B cell (primary cell): ENCODE measurements around the gene ARHGAP6. TPM values are rescaled to one million over a fixed set of nuclear protein-coding genes. Genes with fewer than 3 reads are reported as not detected.

Experiments used
- ATAC-seq: fragments of 200-7000 bp; cut with Tn5 transposase; one replicate; pipeline ENCODE4 v1.10.0; 2021; ENCODE audit warnings: low read depth, mild to moderate bottlenecking, moderate number of reproducible peaks, moderate library complexity
- CTCF ChIA-PET: fragments of 350-600 bp; sonication (Branson Sonifier 250); formaldehyde crosslinking; loops from one replicate; lab custom pipeline; 2021; ENCODE audit warnings: antibody characterized with exemption, inconsistent platforms; lab: Charles Lee
- POLR2A ChIA-PET: fragments of 350-600 bp; sonication (Branson Sonifier 250); formaldehyde crosslinking; loops from one replicate; lab custom pipeline; 2021; ENCODE audit warnings: antibody characterized with exemption; lab: Charles Lee
- DNase-seq: peaks from one replicate; pipeline ENCODE4 v3.0.0; 2013
- H2AFZ ChIP-seq: 2 replicates; pipeline ENCODE4 v1.6.1; 2012; ENCODE audit warnings: mild to moderate bottlenecking, low read depth, low read length; ENCODE audit not compliant: insufficient read depth, poor library complexity, severe bottlenecking
- H3K27ac ChIP-seq, 2 donors: 1 replicate in 1 of 2; 2 replicates in 1 of 2; pipeline ENCODE4 v1.5.1; 2012 to 2013; ENCODE audit warnings: low read length in 2 of 2, mild to moderate bottlenecking in 2 of 2, moderate library complexity in 1 of 2
- H3K27me3 ChIP-seq, 4 experiments: fragments of 200-600 bp in 1 of 4; sonication (generic) in 1 of 4; replicated peaks in 1 of 4; 1 replicate in 2 of 4; 2 replicates in 2 of 4; pipeline versions ENCODE4 v1.6.1 to v1.7.0; 2013 to 2016; ENCODE audit warnings: low read length in 3 of 4, mild to moderate bottlenecking in 2 of 4, mixed read lengths in 1 of 4, moderate library complexity in 1 of 4; ENCODE audit not compliant: insufficient read depth in 4 of 4, control insufficient read depth in 3 of 4; ENCODE audit errors: control extremely low read depth in 1 of 4
- H3K36me3 ChIP-seq, 2 experiments: replicated peaks in 1 of 2; 1 replicate in 1 of 2; 2 replicates in 1 of 2; pipeline versions ENCODE4 v1.6.1 to v1.7.1; 2013; ENCODE audit warnings: low read length in 1 of 2; ENCODE audit not compliant: insufficient read depth in 2 of 2, control insufficient read depth in 1 of 2; ENCODE audit errors: control extremely low read depth in 1 of 2, extremely low read depth in 1 of 2
- H3K4me1 ChIP-seq, 2 donors: fragments of 200-600 bp in 1 of 2; sonication (generic) in 1 of 2; 1 replicate in 1 of 2; 2 replicates in 1 of 2; pipeline versions ENCODE4 v1.5.1 to v1.6.1; 2013 to 2017; ENCODE audit warnings: low read length in 2 of 2; ENCODE audit not compliant: control insufficient read depth in 2 of 2, insufficient read depth in 2 of 2
- H3K4me2 ChIP-seq: replicated peaks from 2 replicates; pipeline ENCODE3; 2012; ENCODE audit warnings: mild to moderate bottlenecking, low read depth, low read length; ENCODE audit not compliant: poor library complexity, severe bottlenecking
- H3K4me3 ChIP-seq, 5 experiments: fragments of 200-600 bp in 1 of 5; sonication (generic) in 1 of 5; 1 replicate in 3 of 5; 2 replicates in 2 of 5; pipeline versions ENCODE4 v1.5.1 to v1.7.0; 2011 to 2016; ENCODE audit warnings: low read length in 4 of 5, mild to moderate bottlenecking in 4 of 5, low read depth in 2 of 5, control low read depth in 1 of 5, moderate library complexity in 1 of 5; ENCODE audit not compliant: insufficient read depth in 1 of 5; ENCODE audit errors: control extremely low read depth in 1 of 5, extremely low read depth in 1 of 5
- H3K79me2 ChIP-seq: fragments of 200-600 bp; sonication (generic); one replicate; pipeline ENCODE4 v1.6.0; 2016; ENCODE audit warnings: low read length; ENCODE audit not compliant: control insufficient read depth, insufficient read depth
- H3K9ac ChIP-seq: fragments of 200-600 bp; sonication (generic); 2 replicates; pipeline ENCODE4 v1.6.1; 2017; ENCODE audit warnings: mild to moderate bottlenecking, low read length, moderate library complexity
- H3K9me3 ChIP-seq, 3 donors: one replicate each; pipeline versions ENCODE4 v1.6.1 to v1.7.1; 2013; ENCODE audit warnings: low read length in 2 of 3; ENCODE audit not compliant: control insufficient read depth in 2 of 3, insufficient read depth in 1 of 3; ENCODE audit errors: control extremely low read depth in 1 of 3
- H4K20me1 ChIP-seq: 2 replicates; pipeline ENCODE4 v1.6.0; 2012; ENCODE audit warnings: mild to moderate bottlenecking, low read length; ENCODE audit not compliant: insufficient read depth, control insufficient read depth, poor library complexity, severe bottlenecking
- H3K27ac Mint-ChIP-seq: one replicate; pipeline ENCODE4 v1.8.0; 2021; ENCODE audit warnings: mixed read lengths
- H3K27me3 Mint-ChIP-seq: one replicate; pipeline ENCODE4 v1.8.0; 2021; ENCODE audit warnings: mixed read lengths
- H3K4me1 Mint-ChIP-seq: one replicate; pipeline ENCODE4 v1.8.0; 2021; ENCODE audit warnings: mixed read lengths
- H3K4me3 Mint-ChIP-seq: one replicate; pipeline ENCODE4 v1.8.0; 2021; ENCODE audit warnings: mixed read lengths
- H3K9me3 Mint-ChIP-seq: one replicate; pipeline ENCODE4 v1.8.0; 2022; ENCODE audit warnings: mixed read lengths; ENCODE audit not compliant: insufficient read depth
- CTCF ChIP-seq: fragments of 200-600 bp; IDR thresholded peaks from one replicate; pipeline ENCODE4 v1.8.0; 2022; ENCODE audit warnings: antibody characterized with exemption, mild to moderate bottlenecking
- EZH2 ChIP-seq: IDR thresholded peaks from 2 replicates; pipeline ENCODE4 v1.6.1; 2012; ENCODE audit warnings: borderline replicate concordance, low read depth, mild to moderate bottlenecking, moderate library complexity, low read length; ENCODE audit not compliant: insufficient read depth, poor library complexity, severe bottlenecking
- WGBS: methylation state at CpG from one replicate; pipeline ENCODE4 v1.1.5; 2013; ENCODE audit warnings: missing lambda C conversion rate; ENCODE audit not compliant: insufficient coverage; 5-methylcytosine and 5-hydroxymethylcytosine counted together
- intact Hi-C: fragments of 100-400 bp; cut with micrococcal nuclease; formaldehyde crosslinking; loops from one replicate; pipeline ENCODE4 v1.10.0; 2022
- polyA plus RNA-seq: library from polyadenylated mRNA; depleted of rRNA; stranded (reverse); fragments of >200 nt; gene quantifications from 2 replicates; pipeline ENCODE4 v1.2.3, GENCODE V29; 2012
- total RNA-seq, 2 donors: library from RNA; stranded (reverse); fragments of 120-200 nt in 1 of 2; gene quantifications; 1 replicate in 1 of 2; 2 replicates in 1 of 2; pipeline versions ENCODE4 v1.2.3 to v1.2.4, GENCODE V29; 2013 to 2022

Gene ARHGAP6
- total and polyA plus RNA-seq, 2 donors (not counting 1 experiment from before 2014, with no cell fraction given): 1.6 to 2.6 TPM

GRCh38 chrX:11293113-11293512 is 372.6 kb downstream of the ARHGAP6 start, which contains the start of gene AMELX:
TSS of gene AMELX (plus strand) at chrX:11293413. CDS start at chrX:11294789, 1,376 bp downstream.
- WGBS: no CpG with 5 or more reads among the region's 2 CpGs
- intact Hi-C loops: no loop called here
- ChIA-PET CTCF (no interaction called here), POLR2A (no interaction called here)
- Mint-ChIP-seq H3K4me1 (no peaks in the 10 kb centered on the region), H3K27me3 (peaks cover 7% of the 10 kb centered on the region), H3K27ac (no peak within 1 kb of the TSS), H3K4me3 (no peak within 1 kb of the TSS), H3K9me3 (no peaks in the 10 kb centered on the region)
- no peak within 1 kb of the TSS for H3K4me3 ChIP-seq
- no peaks in the 10 kb centered on the region for H3K4me1 ChIP-seq
- H3K79me2 ChIP-seq: no peaks in the 10 kb centered on the region
- no peak for ATAC-seq
- H3K9me3 ChIP-seq: no peaks in the 10 kb centered on the region
- TF ChIP-seq EZH2 (no peak), CTCF (no peak)
- H3K4me2 ChIP-seq: no peak within 1 kb of the TSS
- DNase-seq: no peak
- no peak within 1 kb of the TSS for H2AFZ ChIP-seq
- H3K9ac ChIP-seq: no peak within 1 kb of the TSS
- H3K27me3 ChIP-seq: no peaks in the 10 kb centered on the region
- no peak within 1 kb of the TSS for H3K27ac ChIP-seq
- H3K36me3 ChIP-seq: no peaks in the 10 kb centered on the region
- no peaks in the 10 kb centered on the region for H4K20me1 ChIP-seq

- no peaks in the 10 kb centered on the region for H3K36me3 ChIP-seq
- H3K4me2 ChIP-seq: no peak overlapping the region
- Mint-ChIP-seq H3K27ac (no peak overlapping the region), H3K4me3 (no peak overlapping the region), H3K27me3 (peaks cover 6% of the 10 kb centered on the region), H3K9me3 (no peaks in the 10 kb centered on the region), H3K4me1 (no peaks in the 10 kb centered on the region)
- CTCF ChIA-PET: interaction anchor here (0.7 kb wide), 1 partner anchor 15 kb away, joined by 3 read pairs; no protein-coding TSS in a partner anchor
- no peaks in the 10 kb centered on the region for H3K9me3 ChIP-seq
- no peak overlapping the region for H3K4me3 ChIP-seq
- intact Hi-C loops: no loop called here
- no peak overlapping the region for H3K9ac ChIP-seq
- H3K27me3 ChIP-seq: no peaks in the 10 kb centered on the region
- ATAC-seq (no peak), DNase-seq (no peak)
- H2AFZ ChIP-seq: no peak overlapping the region
- 40% methylated on average over 1 of the region's 8 CpGs for WGBS
- POLR2A ChIA-PET: no interaction called here
- no peak for TF ChIP-seq CTCF
- no peak for TF ChIP-seq EZH2
- no peaks in the 10 kb centered on the region for H3K79me2 ChIP-seq
- H4K20me1 ChIP-seq: no peaks in the 10 kb centered on the region
- no peaks in the 10 kb centered on the region for H3K4me1 ChIP-seq
- no peak overlapping the region for H3K27ac ChIP-seq
These were observed 375.2 kb downstream of the ARHGAP6 start for GRCh38 chrX:11290416-11291102.
